ENCODE results near the gene HERC2. TPM values are rescaled to one million over a fixed set of nuclear protein-coding genes. Genes with fewer than 3 reads are reported as not detected.

HERC2 gene
- total and polyA plus RNA-seq, 2 of the 8 experiments (the other 6 are each of a cell fraction or from before 2014, with no cell fraction given): 83.0 to 88.7 TPM

- TF ChIP-seq CHD7 (IDR thresholded peaks at IDR 0.05; ENCODE audit: insufficient replicate concordance, low read length) (no peak), SUZ12 (IDR thresholded peaks at IDR 0.05; ENCODE audit: low read length) (no peak), MAFK (IDR thresholded peaks at IDR 0.05; ENCODE audit: low read depth, low read length) (no peak), TCF12 (IDR thresholded peaks at IDR 0.05; ENCODE audit: low read depth, low read length) (no peak)
Measured at GRCh38 chr15:28255965-28256364, 66.0 kb downstream of the HERC2 start (continued).
